Measurements from ENCODE around the gene CYP27B1.

The CYP27B1 gene

GRCh38 chr12:57751788-57752667 lies 14.8 kb downstream of the CYP27B1 start, which contains the start of gene CDK4:
Gene CDK4 (minus strand): TSS chr12:57752310. CDS start chr12:57751717, 593 bp downstream.
- peak; percentile 96 for DNase-seq (ENCODE audit: low spot score)

- DNase-seq (ENCODE audit: low spot score): no peak
Observed at GRCh38 chr12:57751432-57751787, 15.5 kb downstream of the CYP27B1 start.

GRCh38 chr12:57750561-57751431 lies 16.1 kb downstream of the CYP27B1 start:
- no peak for DNase-seq (ENCODE audit: low spot score)

- DNase-seq (ENCODE audit: low spot score): no peak
Observed at GRCh38 chr12:57749061-57749460, 17.8 kb downstream of the CYP27B1 start.

- DNase-seq (ENCODE audit: low spot score): no peak
Observed at GRCh38 chr12:57746025-57746424, 20.9 kb downstream of the CYP27B1 start.

- no peak for DNase-seq (ENCODE audit: low spot score)
Observed at GRCh38 chr12:57745485-57745881, 21.4 kb downstream of the CYP27B1 start.

GRCh38 chr12:57744777-57745484 lies 21.9 kb downstream of the CYP27B1 start, which contains the start of gene TSPAN31:
Gene TSPAN31 (plus strand): TSS chr12:57745039. CDS start chr12:57745155, 116 bp downstream.
- peak; percentile 86 for DNase-seq (ENCODE audit: low spot score)

- peak; percentile 71 for DNase-seq (ENCODE audit: low spot score)
Observed at GRCh38 chr12:57744194-57744776, 22.6 kb downstream of the CYP27B1 start.

- no peak for DNase-seq (ENCODE audit: low spot score)
Observed at GRCh38 chr12:57743769-57744168, 23.1 kb downstream of the CYP27B1 start.

GRCh38 chr12:57741844-57742738 lies 24.8 kb downstream of the CYP27B1 start:
- DNase-seq (ENCODE audit: low spot score): no peak

- DNase-seq (ENCODE audit: low spot score): no peak
Observed at GRCh38 chr12:57741413-57741789, 25.5 kb downstream of the CYP27B1 start.

GRCh38 chr12:57740656-57741412 lies 26.0 kb downstream of the CYP27B1 start:
- DNase-seq (ENCODE audit: low spot score): no peak

- no peak for DNase-seq (ENCODE audit: low spot score)
Observed at GRCh38 chr12:57739914-57740538, 26.9 kb downstream of the CYP27B1 start.

- no peak for DNase-seq (ENCODE audit: low spot score)
Observed at GRCh38 chr12:57739387-57739786, 27.5 kb downstream of the CYP27B1 start.

GRCh38 chr12:57738661-57739237 lies 28.1 kb downstream of the CYP27B1 start, which contains the start of gene AGAP2:
Gene AGAP2 (minus strand): TSS chr12:57738742. CDS start chr12:57738246, 496 bp downstream.
- DNase-seq (ENCODE audit: low spot score): peak; percentile 79

- DNase-seq (ENCODE audit: low spot score): peak; percentile 78
Observed at GRCh38 chr12:57737467-57738460, 29.1 kb downstream of the CYP27B1 start.

- DNase-seq (ENCODE audit: low spot score): no peak
Observed at GRCh38 chr12:57736741-57737466, 30.0 kb downstream of the CYP27B1 start.

Measured in D341Med (cell line).